GM12878 (cell line): ENCODE data around the gene STX1B. TPM values are rescaled to one million over a fixed set of nuclear protein-coding genes. Genes with fewer than 3 reads are reported as not detected.

Experiments
- CEBPZ ChIP-seq: fragments of 150-350 bp; IDR thresholded peaks from 2 replicates; pipeline ENCODE4 v1.6.1; 2016; ENCODE audit warnings: low read depth, low read length
- MLLT1 ChIP-seq: fragments of 450-650 bp; IDR thresholded peaks from 2 replicates; pipeline ENCODE4 v1.6.1; 2016; ENCODE audit warnings: mild to moderate bottlenecking
- NR2C1 ChIP-seq: fragments of 450-650 bp; IDR thresholded peaks from 2 replicates; pipeline ENCODE4 v1.6.1; 2017; ENCODE audit warnings: antibody characterized with exemption, mild to moderate bottlenecking, moderate library complexity
- SREBF1 ChIP-seq: IDR thresholded peaks from 2 replicates; pipeline ENCODE4 v1.6.1; 2012; ENCODE audit warnings: mild to moderate bottlenecking, low read length
- TARDBP ChIP-seq: IDR thresholded peaks from 2 replicates; pipeline ENCODE4 v1.6.1; 2016; ENCODE audit warnings: borderline replicate concordance
- TBL1XR1 ChIP-seq: IDR thresholded peaks from 2 replicates; pipeline ENCODE4 v1.6.1; 2012; ENCODE audit warnings: low read depth, low read length, improper control_type of control experiment
- ZNF274 ChIP-seq: IDR thresholded peaks from one replicate; pipeline ENCODE4 v1.8.0; 2011; ENCODE audit not compliant: insufficient read length, insufficient read depth
- polyA plus RNA-seq, 11 experiments: library from polyadenylated mRNA; depleted of rRNA in 4 of 11; unstranded in 6 of 11; stranded (reverse) in 5 of 11; fragments of >200 nt; fragmentation: Nextera tagmentation in 4 of 11; fragmentation: Illumina TruSeq in 1 of 11; extraction: Ambion mirVana in 4 of 11; extraction: Trizol in 1 of 11; gene quantifications; 1 replicate in 1 of 11; 2 replicates in 10 of 11; pipeline versions ENCODE4 v1.2.1 to v1.2.3, GENCODE V29; 2011 to 2016; ENCODE audit warnings: inconsistent platforms in 2 of 11, missing spikeins in 2 of 11, low read depth in 1 of 11
- total RNA-seq, 4 experiments: library from RNA; depleted of rRNA in 3 of 4; stranded (reverse); fragments of >200 nt in 3 of 4; fragmentation: Illumina TruSeq in 1 of 4; extraction: Trizol in 1 of 4; gene quantifications; 2 replicates each; pipeline versions ENCODE4 v1.2.1 to v1.2.3, GENCODE V29; 2013 to 2021
- TF ChIP-seq, protein P1 (sequence below): fragments of 450-650 bp; IDR thresholded peaks from 2 replicates; pipeline ENCODE4 v1.6.1; 2014; ENCODE audit warnings: mild to moderate bottlenecking
- TF ChIP-seq, protein P2 (sequence below): IDR thresholded peaks from 2 replicates; pipeline ENCODE4 v1.6.1; 2012; ENCODE audit warnings: low read depth, low read length, improper control_type of control experiment

The STX1B gene
- total and polyA plus RNA-seq, 10 of the 15 experiments (the other 5 are each of a cell fraction or from before 2014, with no cell fraction given), result 0.22 to 2.5 (median 1.1) TPM

DNA sequence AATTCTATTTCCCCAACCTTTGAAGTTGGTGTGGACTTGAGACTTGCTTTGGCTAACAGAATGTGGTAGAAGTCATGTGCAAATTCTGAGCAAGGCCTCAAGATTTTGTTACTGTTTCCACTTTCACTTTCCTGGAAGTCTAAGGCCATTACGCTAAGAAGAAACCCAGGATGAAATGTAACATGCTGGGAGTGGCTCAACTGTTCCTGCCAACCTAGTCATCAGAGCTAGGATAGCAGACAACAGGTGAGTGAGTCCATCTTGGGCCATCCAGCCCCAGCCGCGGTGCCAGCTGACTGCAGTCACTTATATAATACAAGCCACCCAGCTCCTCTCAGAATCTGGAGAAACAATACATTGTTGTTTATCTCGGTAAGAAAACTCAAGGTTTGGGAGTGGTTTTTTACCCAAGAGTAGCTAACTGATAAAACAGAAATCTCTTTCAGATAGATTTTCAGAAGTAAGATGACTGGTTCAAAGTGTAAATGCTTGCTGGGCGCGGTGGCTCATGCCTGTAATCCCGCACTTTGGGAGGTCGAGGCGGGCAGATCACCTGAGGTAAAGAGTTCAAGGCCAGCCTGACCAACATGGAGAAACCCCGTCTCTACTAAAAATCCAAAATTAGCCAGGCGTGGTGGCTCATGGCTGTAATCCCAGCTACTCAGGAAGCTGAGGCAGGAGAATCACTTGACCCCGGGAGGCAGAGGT, 12.3 kb upstream of the STX1B start (continued):
- TF ChIP-seq, protein P1, sequence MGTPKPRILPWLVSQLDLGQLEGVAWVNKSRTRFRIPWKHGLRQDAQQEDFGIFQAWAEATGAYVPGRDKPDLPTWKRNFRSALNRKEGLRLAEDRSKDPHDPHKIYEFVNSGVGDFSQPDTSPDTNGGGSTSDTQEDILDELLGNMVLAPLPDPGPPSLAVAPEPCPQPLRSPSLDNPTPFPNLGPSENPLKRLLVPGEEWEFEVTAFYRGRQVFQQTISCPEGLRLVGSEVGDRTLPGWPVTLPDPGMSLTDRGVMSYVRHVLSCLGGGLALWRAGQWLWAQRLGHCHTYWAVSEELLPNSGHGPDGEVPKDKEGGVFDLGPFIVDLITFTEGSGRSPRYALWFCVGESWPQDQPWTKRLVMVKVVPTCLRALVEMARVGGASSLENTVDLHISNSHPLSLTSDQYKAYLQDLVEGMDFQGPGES, result no peak
- TF ChIP-seq ZNF274 (no peak), SREBF1 (no peak), TBL1XR1 (no peak), NR2C1 (no peak), TARDBP (no peak), CEBPZ (no peak), MLLT1 (no peak)
- TF ChIP-seq, protein P2, sequence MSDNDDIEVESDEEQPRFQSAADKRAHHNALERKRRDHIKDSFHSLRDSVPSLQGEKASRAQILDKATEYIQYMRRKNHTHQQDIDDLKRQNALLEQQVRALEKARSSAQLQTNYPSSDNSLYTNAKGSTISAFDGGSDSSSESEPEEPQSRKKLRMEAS, result no peak
- TF ChIP-seq, all 136 proteins: peak for 0
